ENCODE measurements around the gene CCSER1. TPM values are rescaled to one million over a fixed set of nuclear protein-coding genes. Genes with fewer than 3 reads are reported as not detected.

The CCSER1 gene
- total and polyA plus RNA-seq, 9 donors, result 0.21 to 8.3 (median 3.2) TPM

GRCh38 chr4:90495211-90495610 lies 368.0 kb downstream of the CCSER1 start:
- TF ChIP-seq POLR2A (IDR thresholded peaks at IDR 0.05) (no peak), EP300 (IDR thresholded peaks at IDR 0.05) (no peak)
- TF ChIP-seq, protein P1, sequence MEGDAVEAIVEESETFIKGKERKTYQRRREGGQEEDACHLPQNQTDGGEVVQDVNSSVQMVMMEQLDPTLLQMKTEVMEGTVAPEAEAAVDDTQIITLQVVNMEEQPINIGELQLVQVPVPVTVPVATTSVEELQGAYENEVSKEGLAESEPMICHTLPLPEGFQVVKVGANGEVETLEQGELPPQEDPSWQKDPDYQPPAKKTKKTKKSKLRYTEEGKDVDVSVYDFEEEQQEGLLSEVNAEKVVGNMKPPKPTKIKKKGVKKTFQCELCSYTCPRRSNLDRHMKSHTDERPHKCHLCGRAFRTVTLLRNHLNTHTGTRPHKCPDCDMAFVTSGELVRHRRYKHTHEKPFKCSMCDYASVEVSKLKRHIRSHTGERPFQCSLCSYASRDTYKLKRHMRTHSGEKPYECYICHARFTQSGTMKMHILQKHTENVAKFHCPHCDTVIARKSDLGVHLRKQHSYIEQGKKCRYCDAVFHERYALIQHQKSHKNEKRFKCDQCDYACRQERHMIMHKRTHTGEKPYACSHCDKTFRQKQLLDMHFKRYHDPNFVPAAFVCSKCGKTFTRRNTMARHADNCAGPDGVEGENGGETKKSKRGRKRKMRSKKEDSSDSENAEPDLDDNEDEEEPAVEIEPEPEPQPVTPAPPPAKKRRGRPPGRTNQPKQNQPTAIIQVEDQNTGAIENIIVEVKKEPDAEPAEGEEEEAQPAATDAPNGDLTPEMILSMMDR (IDR thresholded peaks at IDR 0.05), result no peak
- intact Hi-C loops (cut with DNase I), result no loop called here
- no peak for DNase-seq
- Histone ChIP-seq H3K4me3 (no peak overlapping the region), H3K36me3 (no peaks in the 10 kb centered on the region), H3K27ac (no peak overlapping the region), H3K4me1 (ENCODE audit: insufficient read depth) (no peaks in the 10 kb centered on the region), H3K9me3 (no peaks in the 10 kb centered on the region), H3K27me3 (no peaks in the 10 kb centered on the region)
- WGBS, 3 donors, result 11 to 40% (median 28%) methylated on average over 1 of the region's 1 CpG

GRCh38 chr4:90495936-90496335 lies 368.7 kb downstream of the CCSER1 start:
- 3 to 17% (median 8%) methylated on average over 2 of the region's 2 CpGs for WGBS, 3 donors
- H3K36me3 ChIP-seq, result no peaks in the 10 kb centered on the region
- H3K4me3 ChIP-seq, result no peak overlapping the region
- DNase-seq, result no peak
- H3K9me3 ChIP-seq, result no peaks in the 10 kb centered on the region
- H3K27me3 ChIP-seq, result no peaks in the 10 kb centered on the region
- no peaks in the 10 kb centered on the region for H3K4me1 ChIP-seq (ENCODE audit: insufficient read depth)
- TF ChIP-seq, protein P1 (IDR thresholded peaks at IDR 0.05), result no peak
- no peak overlapping the region for H3K27ac ChIP-seq
- intact Hi-C loops (cut with DNase I), result no loop called here

DNA sequence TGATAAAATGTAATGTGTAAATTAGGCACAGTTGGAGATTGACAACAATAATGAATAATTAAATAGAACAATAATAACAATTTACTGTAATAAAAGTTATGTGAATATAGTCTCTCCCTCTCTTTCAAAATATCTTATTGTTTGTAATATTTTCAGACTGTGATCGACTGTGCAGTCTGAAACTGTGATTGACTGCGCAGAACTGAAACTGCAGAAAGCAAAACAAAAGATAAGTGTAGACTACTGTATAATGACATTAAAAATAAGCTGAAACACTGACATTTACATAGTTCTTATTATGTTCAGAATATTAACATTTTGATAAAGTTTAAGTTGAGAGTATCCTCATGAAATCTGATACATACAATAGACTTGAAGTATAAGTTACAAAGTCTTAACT lies 371.0 kb downstream of the CCSER1 start:
- intact Hi-C loops (cut with DNase I), result no loop called here
- 56 to 74% (median 64%) methylated on average over 2 of the region's 2 CpGs for WGBS, 3 donors
- DNase-seq, result no peak
- Histone ChIP-seq H3K27ac (no peak overlapping the region), H3K4me3 (no peak overlapping the region), H3K36me3 (no peaks in the 10 kb centered on the region), H3K9me3 (no peaks in the 10 kb centered on the region), H3K27me3 (no peaks in the 10 kb centered on the region), H3K4me1 (ENCODE audit: insufficient read depth) (no peaks in the 10 kb centered on the region)
- no peak for TF ChIP-seq EP300 (IDR thresholded peaks at IDR 0.05)
- no peak for TF ChIP-seq POLR2A (IDR thresholded peaks at IDR 0.05)
- TF ChIP-seq, protein P1 (IDR thresholded peaks at IDR 0.05), result no peak

- TF ChIP-seq, protein P1 (IDR thresholded peaks at IDR 0.05), result no peak
- TF ChIP-seq EP300 (IDR thresholded peaks at IDR 0.05) (no peak), POLR2A (IDR thresholded peaks at IDR 0.05) (no peak)
- Histone ChIP-seq H3K4me3 (no peak overlapping the region), H3K27ac (no peak overlapping the region), H3K27me3 (no peaks in the 10 kb centered on the region), H3K4me1 (ENCODE audit: insufficient read depth) (no peaks in the 10 kb centered on the region), H3K9me3 (no peaks in the 10 kb centered on the region), H3K36me3 (no peaks in the 10 kb centered on the region)
- 89 to 93% (median 91%) methylated on average over 2 of the region's 2 CpGs for WGBS, 3 donors
- DNase-seq, result no peak
- intact Hi-C loops (cut with DNase I), result no loop called here
Observed at GRCh38 chr4:90503677-90504076, 376.5 kb downstream of the CCSER1 start.

GRCh38 chr4:90515191-90515590 lies 388.0 kb downstream of the CCSER1 start:
- H3K4me1 ChIP-seq (ENCODE audit: insufficient read depth), result no peaks in the 10 kb centered on the region
- TF ChIP-seq, protein P1 (IDR thresholded peaks at IDR 0.05), result no peak
- no peak for TF ChIP-seq EP300 (IDR thresholded peaks at IDR 0.05)
- TF ChIP-seq POLR2A (IDR thresholded peaks at IDR 0.05), result no peak
- no peaks in the 10 kb centered on the region for H3K36me3 ChIP-seq
- no peak overlapping the region for H3K4me3 ChIP-seq
- peaks cover 3% of the 10 kb centered on the region for H3K27me3 ChIP-seq
- H3K27ac ChIP-seq, result no peak overlapping the region
- H3K9me3 ChIP-seq, result no peaks in the 10 kb centered on the region
- intact Hi-C loops (cut with DNase I), result no loop called here
- no peak for DNase-seq
